GM12878 (cell line): ENCODE results near the gene SH3D19. TPM values are rescaled to one million over a fixed set of nuclear protein-coding genes. Genes with fewer than 3 reads are reported as not detected.

Experiments used
- ATAC-seq: fragments of 200-7000 bp; cut with Tn5 transposase; 3 replicates; pipeline ENCODE4 v1.9.1; 2020; ENCODE audit warnings: mild to moderate bottlenecking, moderate library complexity
- BruUV-seq: library from RNA; stranded (reverse); fragments of 400-500 nt; replicated peaks from 2 replicates; lab custom pipeline; 2021; lab: Mats Ljungman, UMichigan
- CTCF ChIA-PET: fragments of 300-600 bp; sonication (Branson Sonifier 250); formaldehyde crosslinking; extraction: SDS; loops from one replicate; lab custom pipeline; 2021; ENCODE audit warnings: inconsistent platforms; lab: Yijun Ruan, JAX
- POLR2A ChIA-PET: fragments of 350-600 bp; formaldehyde crosslinking; extraction: SDS; loops from one replicate; lab custom pipeline; 2021; ENCODE audit warnings: inconsistent platforms; lab: Charles Lee
- RAD21 ChIA-PET: fragments of 300-600 bp; sonication (Branson Sonifier 250); formaldehyde crosslinking; loops from one replicate; lab custom pipeline; 2023; ENCODE audit warnings: antibody characterized with exemption; ENCODE audit not compliant: unreplicated experiment; lab: Charles Lee
- SMC1A ChIA-PET: fragments of 300-600 bp; sonication (Branson Sonifier 250); formaldehyde crosslinking; loops from one replicate; lab custom pipeline; 2023; ENCODE audit not compliant: unreplicated experiment, uncharacterized antibody; lab: Charles Lee
- DNase-seq: peaks from one replicate; pipeline ENCODE4 v3.0.0-alpha.2; 2011; ENCODE audit warnings: low read depth, low spot score
- FAIRE-seq: peaks from 3 replicates; lab custom pipeline; 2011; peaks lifted over from hg19 to GRCh38; lab: Jason Lieb, UNC
- H2AFZ ChIP-seq: 2 replicates; pipeline ENCODE4 v1.6.0; 2011; ENCODE audit warnings: low read depth, low read length, control low read depth; ENCODE audit not compliant: control insufficient read depth
- H3K27ac ChIP-seq: 2 replicates; pipeline ENCODE4 v1.5.1; 2011; ENCODE audit warnings: control low read depth; ENCODE audit not compliant: control insufficient read depth, insufficient read depth
- H3K27me3 ChIP-seq, 2 experiments: replicated peaks in 1 of 2; 2 replicates each; pipeline versions ENCODE4 v1.6.0 to v1.6.1; 2011; ENCODE audit warnings: low read length in 1 of 2; ENCODE audit not compliant: control insufficient read depth in 2 of 2, insufficient read depth in 2 of 2
- H3K36me3 ChIP-seq, 2 experiments: 2 replicates each; pipeline ENCODE4 v1.5.1; 2011; ENCODE audit warnings: low read length in 1 of 2; ENCODE audit not compliant: control insufficient read depth in 2 of 2, insufficient read depth in 2 of 2
- H3K4me1 ChIP-seq: 2 replicates; pipeline ENCODE4 v1.6.1; 2011; ENCODE audit warnings: mild to moderate bottlenecking, low read length, moderate library complexity, mixed read lengths; ENCODE audit not compliant: control insufficient read depth, insufficient read depth
- H3K4me2 ChIP-seq: 2 replicates; pipeline ENCODE4 v1.6.0; 2011; ENCODE audit warnings: control low read depth; ENCODE audit not compliant: control insufficient read depth, insufficient read depth
- H3K4me3 ChIP-seq: fragments of 200-600 bp; sonication (generic); 2 replicates; pipeline ENCODE4 v1.5.1; 2016
- H3K79me2 ChIP-seq: 2 replicates; pipeline ENCODE4 v1.6.0; 2011; ENCODE audit warnings: low read length; ENCODE audit not compliant: control insufficient read depth, insufficient read depth
- H3K9ac ChIP-seq: 2 replicates; pipeline ENCODE4 v1.8.0; 2011; ENCODE audit warnings: low read length, control low read depth, mixed read lengths; ENCODE audit not compliant: control insufficient read depth, insufficient read depth
- H3K9me3 ChIP-seq: replicated peaks from 3 replicates; pipeline ENCODE4 v1.5.1; 2011; ENCODE audit warnings: mild to moderate bottlenecking, low read length; ENCODE audit not compliant: control insufficient read depth, insufficient read depth
- H4K20me1 ChIP-seq: 2 replicates; pipeline ENCODE4 v1.6.0; 2011; ENCODE audit not compliant: control insufficient read depth, insufficient read depth
- BHLHE40 ChIP-seq, 2 experiments: fragments of 450-650 bp in 1 of 2; IDR thresholded peaks; 2 replicates each; pipeline ENCODE4 v1.6.1; 2011 to 2017; ENCODE audit warnings: low read depth in 2 of 2, borderline replicate concordance in 1 of 2, improper control_type of control experiment in 1 of 2, low read length in 1 of 2, mild to moderate bottlenecking in 1 of 2
- CHD4 ChIP-seq: fragments of 200-600 bp; sonication (generic); IDR thresholded peaks from 2 replicates; pipeline ENCODE4 v1.6.1; 2016; ENCODE audit warnings: mild to moderate bottlenecking
- CUX1 ChIP-seq: IDR thresholded peaks from 2 replicates; pipeline ENCODE4 v1.6.1; 2012; ENCODE audit warnings: improper control_type of control experiment, low read depth, low read length; ENCODE audit not compliant: insufficient replicate concordance
- IRF4 ChIP-seq: IDR thresholded peaks from 2 replicates; pipeline ENCODE4 v1.6.1; 2011; ENCODE audit warnings: low read depth, low read length
- MAX ChIP-seq: IDR thresholded peaks from 2 replicates; pipeline ENCODE4 v1.6.1; 2012; ENCODE audit warnings: low read depth, low read length, improper control_type of control experiment
- MLLT1 ChIP-seq: fragments of 450-650 bp; IDR thresholded peaks from 2 replicates; pipeline ENCODE4 v1.6.1; 2016; ENCODE audit warnings: mild to moderate bottlenecking
- MTA2 ChIP-seq: fragments of 450-650 bp; IDR thresholded peaks from 2 replicates; pipeline ENCODE4 v1.6.1; 2016; ENCODE audit warnings: low read depth, mild to moderate bottlenecking, moderate library complexity
- NFIC ChIP-seq: IDR thresholded peaks from 2 replicates; pipeline ENCODE4 v1.6.1; 2012; ENCODE audit warnings: low read depth, mild to moderate bottlenecking, inconsistent platforms, low read length, moderate library complexity
- NR2C2 ChIP-seq: IDR thresholded peaks from 2 replicates; pipeline ENCODE4 v1.6.1; 2011; ENCODE audit warnings: borderline replicate concordance, low read depth; ENCODE audit not compliant: control insufficient read depth, insufficient read length
- NR2F1 ChIP-seq: fragments of 450-650 bp; conservative IDR thresholded peaks from 2 replicates; pipeline ENCODE4 v1.6.1; 2017; ENCODE audit warnings: mild to moderate bottlenecking
- PKNOX1 ChIP-seq: fragments of 450-650 bp; IDR thresholded peaks from 2 replicates; pipeline ENCODE4 v1.6.1; 2016; ENCODE audit warnings: mild to moderate bottlenecking
- POU2F2 ChIP-seq: IDR thresholded peaks from 3 replicates; pipeline ENCODE4 v1.6.1; 2011; ENCODE audit warnings: low read depth, mild to moderate bottlenecking, low read length, borderline replicate concordance
- SIX5 ChIP-seq: IDR thresholded peaks from 2 replicates; pipeline ENCODE4 v1.6.1; 2011; ENCODE audit warnings: mild to moderate bottlenecking, low read depth, low read length, moderate library complexity; ENCODE audit not compliant: severe bottlenecking
- WGBS: methylation state at CpG from one replicate; pipeline ENCODE4 v1.1.6; 2016; ENCODE audit warnings: low lambda C conversion rate; ENCODE audit not compliant: insufficient replicate concordance, insufficient coverage; ENCODE audit errors: missing lambda C conversion rate; 5-methylcytosine and 5-hydroxymethylcytosine counted together
- in situ Hi-C: fragments of 300-500 bp; cut with MboI; formaldehyde crosslinking; loops from 9 replicates; pipeline ENCODE4 v1.14.3; 2018; ENCODE audit warnings: mixed read lengths
- intact Hi-C: fragments of 100-400 bp; cut with micrococcal nuclease; formaldehyde crosslinking; loops from one replicate; pipeline ENCODE4 v1.14.2; 2022; ENCODE audit not compliant: unreplicated experiment
- polyA plus RNA-seq, 11 experiments: library from polyadenylated mRNA; depleted of rRNA in 4 of 11; unstranded in 6 of 11; stranded (reverse) in 5 of 11; fragments of >200 nt; fragmentation: Nextera tagmentation in 4 of 11; fragmentation: Illumina TruSeq in 1 of 11; extraction: Ambion mirVana in 4 of 11; extraction: Trizol in 1 of 11; gene quantifications; 1 replicate in 1 of 11; 2 replicates in 10 of 11; pipeline versions ENCODE4 v1.2.1 to v1.2.3, GENCODE V29; 2011 to 2016; ENCODE audit warnings: inconsistent platforms in 2 of 11, missing spikeins in 2 of 11, low read depth in 1 of 11
- total RNA-seq, 4 experiments: library from RNA; depleted of rRNA in 3 of 4; stranded (reverse); fragments of >200 nt in 3 of 4; fragmentation: Illumina TruSeq in 1 of 4; extraction: Trizol in 1 of 4; gene quantifications; 2 replicates each; pipeline versions ENCODE4 v1.2.1 to v1.2.3, GENCODE V29; 2013 to 2021

Gene SH3D19
- total and polyA plus RNA-seq, 10 of the 15 experiments (the other 5 are each of a cell fraction or from before 2014, with no cell fraction given): 0.03 to 6.9 (median 0.33) TPM; not detected in 3

GRCh38 chr4:151099229-151099975 is 226.0 kb downstream of the SH3D19 start, which contains the start of gene RPS3A:
TSS of gene RPS3A (plus strand) at chr4:151099628. CDS start at chr4:151099653, 25 bp downstream.
- SMC1A ChIA-PET: interaction anchor here (0.9 to 3.1 kb wide), 10 partner anchors 22 to 232 kb away, joined by 3 to 14 read pairs (median 4); partner anchors contain the start of gene LRBA
- peaks cover 1 to 28% of the 10 kb centered on the region in 2 experiments for H3K36me3 ChIP-seq
- peak within 1 kb of the TSS; percentile 95 for H3K9ac ChIP-seq
- ATAC-seq: peak; percentile 89
- CTCF ChIA-PET: interaction anchor here (0.8 to 1.7 kb wide), 7 partner anchors 18 to 138 kb away, joined by 3 to 10 read pairs (median 3); partner anchors contain the start of gene LRBA
- no TSS peak for BruUV-seq
- H3K4me2 ChIP-seq: peak within 1 kb of the TSS; percentile 83
- WGBS: under 1% methylated on average over 69 of the region's 69 CpGs
- intact Hi-C loops (loop anchor here (1.0 to 5.0 kb wide), 3 partner anchors 47 to 84 kb away; partner anchors contain the start of gene LRBA), in situ Hi-C loops (no loop called here)
- peaks cover 43% of the 10 kb centered on the region for H3K79me2 ChIP-seq
- RAD21 ChIA-PET: interaction anchor here (0.7 to 2.6 kb wide), 12 partner anchors 15 to 232 kb away, joined by 3 to 13 read pairs (median 3); partner anchors contain the start of gene LRBA
- H3K4me3 ChIP-seq: peak within 1 kb of the TSS; percentile 98
- DNase-seq: peak; percentile 97
- H3K27me3 ChIP-seq: no peaks in the 10 kb centered on the region
- POLR2A ChIA-PET: interaction anchor here (0.6 to 3.2 kb wide), 6 partner anchors 16 to 86 kb away, joined by 3 to 17 read pairs (median 4); partner anchors contain the start of gene LRBA
- H3K27ac ChIP-seq: peak within 1 kb of the TSS; percentile 78
- peak within 1 kb of the TSS; percentile 80 for H2AFZ ChIP-seq
- FAIRE-seq: peak; percentile 91
- H3K4me1 ChIP-seq: peaks cover 23% of the 10 kb centered on the region
- peaks cover 6% of the 10 kb centered on the region for H4K20me1 ChIP-seq
- no peaks in the 10 kb centered on the region for H3K9me3 ChIP-seq
- peak; percentile 80; the same call in 1 of the 2 replicates for TF ChIP-seq IRF4
- TF ChIP-seq NFIC: peak; percentile 90
- peak; percentile 77 to 85; a peak in 3 of 4 replicates for TF ChIP-seq BHLHE40 (IDR thresholded peaks at IDR 0.05; ENCODE audit: borderline replicate concordance in 1 of 2, low read depth in 2 of 2, low read length in 1 of 2)
- peak; percentile 95 for TF ChIP-seq NR2F1
- 0 out of 2 replicates have a peak, but pooled peaks have one; percentile 17 for TF ChIP-seq PKNOX1
- TF ChIP-seq NR2C2: peak; percentile 84
- TF ChIP-seq SIX5: peak; percentile 54
- peak; percentile 48 for TF ChIP-seq CUX1
- no peak; the same call in none of the 2 replicates for TF ChIP-seq MAX
- peak; percentile 80; the same call in 2 of the 3 replicates for TF ChIP-seq POU2F2
- no peak for TF ChIP-seq CHD4
- TF ChIP-seq MLLT1: peak; percentile 93
- peak; percentile 89 for TF ChIP-seq MTA2
